ENCODE data around the gene C12orf57. TPM values are rescaled to one million over a fixed set of nuclear protein-coding genes. Genes with fewer than 3 reads are reported as not detected.
A peak's percentile ranks its signal among the peaks of the same experiment; 100 is the strongest.

Gene C12orf57
- total and polyA plus RNA-seq, 9 of the 15 experiments (the other 6 are each of a cell fraction or from before 2014, with no cell fraction given): 26.7 to 191 (median 107) TPM

GRCh38 chr12:6925239-6925539 lies 18.6 kb upstream of the C12orf57 start:
- in situ Hi-C loops (cut with MboI): no loop called here
- no peaks in the 10 kb centered on the region for H3K27me3 ChIP-seq (ENCODE audit: control insufficient read depth in 2 of 2, insufficient read depth in 2 of 2, low read length in 2 of 2)
- ATAC-seq: no peak
- POLR2A ChIA-PET: interaction anchor here (0.6 to 4.0 kb wide), 16 partner anchors 10 to 258 kb away, joined by 3 to 29 read pairs (median 4); partner anchors contain the start of genes C12orf57, RNU7-1 and SPSB2
- no peaks in the 10 kb centered on the region for H4K20me1 ChIP-seq (replicated peaks; ENCODE audit: control insufficient read depth, insufficient read depth, low read length)
- H3K27ac ChIP-seq (ENCODE audit: extremely low read depth, low read depth, low read length): peak overlapping the region; percentile 39; the same call in 1 of the 3 replicates
- no peak for FAIRE-seq
- H3K4me1 ChIP-seq (replicated peaks in 1 of 2; ENCODE audit: control insufficient read depth in 2 of 2, insufficient read depth in 2 of 2, low read length in 2 of 2): peaks cover 30 to 36% of the 10 kb centered on the region in 2 experiments; a peak in 4 of 5 replicates
- no peak for TF ChIP-seq ELK1 (CRISPR knock-in tag; IDR thresholded peaks at IDR 0.05)
- TF ChIP-seq MCM7 (IDR thresholded peaks at IDR 0.05): no peak
- no peak for TF ChIP-seq RFX1 (IDR thresholded peaks at IDR 0.05)
- TF ChIP-seq ZNF431 (CRISPR knock-in tag; IDR thresholded peaks at IDR 0.05): no peak
- TF ChIP-seq TCFL5 (CRISPR knock-in tag; conservative IDR thresholded peaks at IDR 0.05): no peak
- TF ChIP-seq NONO (IDR thresholded peaks at IDR 0.05; ENCODE audit: low read depth in 2 of 2, low read length in 1 of 2): no peak
- TF ChIP-seq NR4A1 (CRISPR knock-in tag; IDR thresholded peaks at IDR 0.05): no peak
- no peak for TF ChIP-seq NR4A1 (tag; IDR thresholded peaks at IDR 0.05)
- TF ChIP-seq PREB (CRISPR knock-in tag; IDR thresholded peaks at IDR 0.05): no peak
- TF ChIP-seq SMARCA4 (IDR thresholded peaks at IDR 0.05): no peak
- intact Hi-C loops (cut with micrococcal nuclease): loop anchor here (2.0 to 5.0 kb wide), 2 partner anchors 20 to 117 kb away; partner anchors contain the start of gene C12orf57
- peaks cover 25% of the 10 kb centered on the region for H3K79me2 ChIP-seq (ENCODE audit: control insufficient read depth, insufficient read depth, low read length)
- 100% methylated on average over 1 of the region's 1 CpG for WGBS (ENCODE audit: insufficient coverage, low coverage, missing lambda C conversion rate)
- H2AFZ ChIP-seq (ENCODE audit: low read depth, low read length): no peak overlapping the region
- no peak for DNase-seq (ENCODE audit: extremely low read depth in 1 of 4, low spot score in 3 of 4)
- H3K4me2 ChIP-seq (ENCODE audit: insufficient read depth, low read length): peak overlapping the region; percentile 69; the same call in 1 of the 2 replicates
- no peaks in the 10 kb centered on the region for H3K9me3 ChIP-seq (replicated peaks; ENCODE audit: control insufficient read depth, insufficient read depth, low read depth, low read length)
- no peak overlapping the region for H3K4me3 ChIP-seq
- H3K9me1 ChIP-seq (ENCODE audit: control insufficient read depth, insufficient read depth, low read length): peaks cover 4% of the 10 kb centered on the region
- CTCF ChIA-PET (ENCODE audit: low intra/inter-chr PET ratio): interaction anchor here (0.9 kb wide), 1 partner anchor 264 kb away, joined by 3 read pairs; the partner anchor contains the start of gene PEX5
- H3K9ac ChIP-seq (ENCODE audit: insufficient read depth in 1 of 2, low read depth in 2 of 2, low read length in 2 of 2): peak overlapping the region in 1 of 2 experiments; percentile 68; a peak in 2 of 4 replicates
- no TSS peak for BruUV-seq (replicated peaks)
- H3K36me3 ChIP-seq (ENCODE audit: control insufficient read depth, insufficient read depth, low read length): peaks cover 9% of the 10 kb centered on the region; the same call in 1 of the 3 replicates
